ENCODE results near the gene L2HGDH.

The L2HGDH gene

DNA sequence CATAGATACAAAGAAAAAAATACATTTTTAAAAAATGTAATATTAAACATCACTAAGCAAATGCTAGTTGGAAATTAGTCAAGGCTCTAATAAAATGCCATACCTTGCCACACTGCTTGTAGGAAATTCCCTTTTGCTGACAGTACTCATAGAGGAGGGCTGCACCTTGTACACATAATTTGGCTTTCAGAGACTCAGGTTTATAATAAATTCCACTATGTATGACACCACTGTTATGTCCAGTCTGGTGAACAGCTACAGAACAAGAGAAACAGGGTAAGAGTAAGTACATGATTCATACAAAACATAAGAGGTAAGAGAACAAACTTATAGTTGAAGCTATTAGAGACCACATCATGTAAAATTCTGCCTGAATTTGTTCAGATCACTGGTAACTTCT lies 10.1 kb downstream of the L2HGDH start:
- no peak overlapping the region for H3K27ac ChIP-seq
- DNase-seq (ENCODE audit: low read depth, low spot score) = no peak

DNA sequence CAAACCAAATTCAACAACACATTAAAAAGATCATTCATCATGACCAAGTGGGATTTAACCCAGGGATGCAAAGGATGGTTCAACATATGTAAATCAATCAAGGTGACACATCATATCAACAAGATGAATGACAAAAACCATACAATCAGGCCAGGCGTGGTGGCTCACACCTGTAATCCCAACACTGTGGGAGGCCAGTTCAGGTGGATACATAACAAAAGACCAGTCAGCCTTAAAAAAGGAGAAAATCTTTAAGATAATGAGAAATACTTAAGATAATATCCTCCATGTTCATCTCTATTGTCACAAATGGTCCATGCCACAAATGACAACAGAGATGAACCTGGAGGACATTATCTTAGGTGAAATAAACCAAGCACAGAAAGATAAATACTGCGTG lies 12.4 kb downstream of the L2HGDH start:
- no peak for DNase-seq (ENCODE audit: low read depth, low spot score)
- H3K27ac ChIP-seq = no peak overlapping the region

DNA sequence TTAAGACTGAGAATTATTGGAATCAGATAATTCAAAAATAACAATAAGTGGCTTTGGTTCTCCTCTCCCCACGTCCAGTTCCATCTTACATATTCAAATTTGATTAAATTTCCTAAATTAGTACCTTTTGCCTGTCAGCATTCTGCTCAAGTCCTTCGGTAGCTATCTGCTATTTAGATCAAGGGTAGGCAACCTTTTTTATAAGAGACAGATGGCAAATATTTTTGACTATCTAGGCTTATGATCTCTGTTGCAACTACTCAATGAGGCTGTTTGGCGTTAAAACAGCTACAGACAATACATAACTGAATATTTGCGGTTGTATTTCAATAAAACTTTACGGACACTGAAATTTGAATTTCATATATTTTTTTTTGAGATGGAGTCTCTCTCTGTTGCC lies 21.7 kb downstream of the L2HGDH start:
- DNase-seq (ENCODE audit: low read depth, low spot score) = no peak
- H3K27ac ChIP-seq = no peak overlapping the region

DNA sequence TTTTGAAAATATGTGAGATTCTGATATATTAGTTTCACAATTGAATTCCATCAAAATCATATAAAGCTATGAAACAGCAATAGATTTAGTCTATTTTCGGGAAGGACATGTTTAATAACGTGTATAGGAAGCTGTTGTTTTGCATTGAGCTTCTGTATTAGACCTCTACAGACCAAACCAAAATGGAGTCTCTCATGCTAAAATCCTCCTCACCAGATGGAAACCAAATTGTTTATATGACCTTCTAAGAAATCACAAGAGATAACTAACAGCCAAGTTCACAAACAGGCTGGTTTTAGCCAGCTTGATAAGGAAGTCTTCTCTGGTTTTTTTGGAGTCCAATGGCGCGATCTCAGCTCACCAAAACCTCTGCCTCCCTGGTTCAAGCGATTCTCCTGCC lies 23.9 kb downstream of the L2HGDH start:
- no peak overlapping the region for H3K27ac ChIP-seq
- no peak for DNase-seq (ENCODE audit: low read depth, low spot score)

DNA sequence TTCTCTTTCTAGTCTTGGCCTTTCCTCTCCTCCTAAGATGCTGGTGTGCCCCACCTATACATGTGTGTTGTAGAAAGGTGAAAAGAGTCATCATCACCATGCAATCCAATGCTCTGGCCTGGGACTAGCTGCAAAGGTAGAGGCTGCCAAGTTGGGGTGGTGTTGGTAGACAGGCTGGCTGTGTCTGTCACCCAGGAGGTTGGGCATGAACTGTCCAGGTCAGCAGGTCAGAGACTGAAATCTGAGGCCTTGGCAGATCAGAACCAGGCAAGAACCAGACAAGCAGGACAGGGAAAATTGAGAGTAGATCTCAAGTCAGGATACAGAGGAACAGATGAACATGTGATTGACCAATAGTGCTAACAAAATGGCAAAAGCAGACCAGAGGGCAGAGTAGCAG lies 26.2 kb downstream of the L2HGDH start:
- H3K27ac ChIP-seq = no peak overlapping the region

DNA sequence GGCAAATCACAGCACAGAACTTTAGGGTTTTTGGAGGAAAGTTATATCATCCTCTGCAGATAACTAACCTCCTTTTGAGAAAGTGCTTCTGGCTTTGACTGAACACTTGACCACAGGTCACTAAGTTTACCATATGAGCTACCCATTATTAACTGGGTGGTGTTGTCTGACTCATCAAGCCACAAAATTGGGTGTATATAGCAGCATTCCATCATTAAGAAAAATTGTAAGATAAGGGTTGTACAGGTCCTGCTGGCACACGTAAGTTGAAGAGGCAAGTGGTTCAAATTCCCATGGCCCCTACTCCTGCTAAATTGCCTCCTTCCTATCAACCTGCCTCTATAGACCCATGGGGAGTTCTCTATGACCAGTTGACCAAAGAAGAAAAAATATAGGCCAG lies 39.5 kb downstream of the L2HGDH start:
- no peak for DNase-seq (ENCODE audit: low read depth, low spot score)
- no peak overlapping the region for H3K27ac ChIP-seq

More for the DNA sequence above, 26.2 kb downstream of the L2HGDH start:
- no peak for DNase-seq (ENCODE audit: low read depth, low spot score)

DNA sequence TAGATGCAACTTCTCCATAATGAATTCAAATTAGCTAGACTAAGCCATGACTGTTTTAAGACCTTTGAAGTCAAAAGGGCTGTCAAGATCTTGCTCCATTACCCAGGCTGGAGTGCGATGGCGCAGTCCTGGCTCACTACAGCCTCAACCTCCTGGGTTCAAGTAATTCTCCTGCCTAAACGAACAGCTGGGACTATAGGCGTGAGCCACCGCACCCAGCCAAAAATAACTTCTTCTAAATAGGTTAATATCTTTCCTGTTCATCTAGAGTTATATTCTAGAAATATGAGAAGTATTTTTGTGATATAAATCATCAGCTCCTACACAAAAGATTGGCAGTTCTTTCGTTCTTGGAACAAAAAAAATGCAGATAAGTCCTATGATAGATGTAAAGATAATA lies 41.1 kb downstream of the L2HGDH start:
- no peak overlapping the region for H3K27ac ChIP-seq
- no peak for DNase-seq (ENCODE audit: low read depth, low spot score)

DNA sequence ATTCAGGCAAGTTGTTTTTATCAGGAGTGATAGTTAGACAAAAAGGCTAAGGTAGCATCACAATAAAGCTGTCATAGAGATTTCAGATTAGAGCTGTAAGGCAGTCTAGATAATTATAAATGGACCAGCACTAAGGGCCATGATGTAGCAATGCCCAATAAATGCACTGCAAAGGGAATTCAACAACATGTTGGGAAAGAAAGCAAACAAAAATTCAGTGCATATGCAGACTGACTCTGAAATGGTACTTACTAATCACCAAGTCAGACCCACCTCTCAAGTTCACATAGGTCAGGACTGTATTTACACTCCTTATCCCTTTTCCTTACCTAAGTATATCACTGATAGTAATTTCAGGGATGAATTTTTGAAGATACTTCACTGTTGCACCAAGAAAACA lies 47.0 kb downstream of the L2HGDH start:
- DNase-seq (ENCODE audit: low read depth, low spot score) = no peak
- no peak overlapping the region for H3K27ac ChIP-seq

DNA sequence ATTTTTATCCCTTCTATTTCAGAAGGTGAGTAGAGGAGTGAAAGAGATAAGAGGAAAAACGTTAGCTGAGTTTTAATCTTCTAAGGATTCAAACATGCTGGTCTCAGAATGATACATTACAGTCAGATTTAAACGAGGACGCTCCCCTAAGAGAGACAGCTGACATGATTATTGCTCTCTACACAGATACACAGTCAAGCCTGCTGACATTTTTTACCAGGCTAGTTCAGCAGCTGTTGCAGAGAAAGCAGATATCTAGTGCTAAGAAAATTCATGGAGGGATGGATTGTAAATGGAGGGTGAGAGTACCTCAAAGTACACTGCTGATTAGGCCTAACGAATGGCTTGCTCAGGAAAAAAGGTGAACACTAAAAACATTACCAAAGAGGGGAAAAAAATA lies 48.7 kb downstream of the L2HGDH start:
- DNase-seq (ENCODE audit: low read depth, low spot score) = no peak
- no peak overlapping the region for H3K27ac ChIP-seq

DNA sequence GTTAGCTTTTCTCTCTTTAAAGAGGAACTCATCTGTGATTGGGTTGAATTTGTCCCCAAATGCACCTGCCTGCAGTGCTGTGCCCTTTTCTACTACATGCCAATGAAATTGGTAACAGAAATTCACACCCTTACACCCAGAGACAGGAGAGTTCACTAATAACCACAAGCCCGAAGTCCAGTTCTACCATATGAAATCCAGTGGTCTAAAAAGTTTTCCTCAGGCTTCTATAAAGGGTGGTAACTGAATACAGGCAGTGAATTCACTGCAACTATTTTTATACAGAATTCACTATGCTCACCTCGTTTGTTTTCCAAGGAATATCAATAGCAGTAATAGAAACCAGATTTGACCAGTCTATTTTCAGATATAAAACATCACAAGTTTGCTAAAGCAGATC lies 49.2 kb downstream of the L2HGDH start:
- no peak for DNase-seq (ENCODE audit: low read depth, low spot score)
- no peak overlapping the region for H3K27ac ChIP-seq

DNA sequence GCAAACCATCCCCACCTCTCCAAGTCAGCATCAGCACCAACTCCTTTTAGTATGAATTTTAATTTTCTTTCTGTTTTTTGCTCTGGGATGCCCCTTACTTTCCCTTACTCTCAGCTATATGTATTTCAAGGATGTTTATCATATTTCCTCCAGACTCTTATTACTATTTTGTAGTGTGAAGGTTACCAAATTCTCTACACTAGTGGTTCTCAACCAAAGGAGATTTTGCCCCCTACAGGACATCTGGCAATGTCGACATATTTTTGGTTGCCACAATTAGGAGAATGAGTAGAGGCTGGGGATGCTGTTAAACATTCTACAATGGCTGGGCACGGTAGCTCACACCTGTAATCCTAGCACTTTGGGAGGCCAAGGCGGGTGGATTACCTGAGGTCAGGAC lies 51.5 kb downstream of the L2HGDH start:
- no peak for DNase-seq (ENCODE audit: low read depth, low spot score)
- H3K27ac ChIP-seq = no peak overlapping the region

DNA sequence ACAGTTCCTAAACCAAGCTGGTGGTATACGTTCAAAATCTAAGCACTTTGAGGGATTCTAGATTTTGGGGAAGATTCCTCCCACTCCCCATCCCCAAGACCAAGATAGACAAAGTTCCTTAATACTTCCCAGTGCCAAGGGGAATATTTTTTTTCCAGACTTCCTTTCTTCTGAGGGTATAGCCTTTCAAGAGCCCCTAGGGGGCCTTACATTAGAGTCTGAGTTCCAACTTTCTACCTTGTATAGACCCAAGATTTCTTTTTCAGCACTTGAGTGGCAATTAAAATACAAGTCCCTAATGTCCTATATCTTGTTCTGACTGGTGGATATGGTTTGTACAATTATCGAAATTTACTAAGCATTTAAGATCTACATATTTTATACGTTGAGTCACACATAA lies 52.0 kb downstream of the L2HGDH start:
- no peak for DNase-seq (ENCODE audit: low read depth, low spot score)
- no peak overlapping the region for H3K27ac ChIP-seq

DNA sequence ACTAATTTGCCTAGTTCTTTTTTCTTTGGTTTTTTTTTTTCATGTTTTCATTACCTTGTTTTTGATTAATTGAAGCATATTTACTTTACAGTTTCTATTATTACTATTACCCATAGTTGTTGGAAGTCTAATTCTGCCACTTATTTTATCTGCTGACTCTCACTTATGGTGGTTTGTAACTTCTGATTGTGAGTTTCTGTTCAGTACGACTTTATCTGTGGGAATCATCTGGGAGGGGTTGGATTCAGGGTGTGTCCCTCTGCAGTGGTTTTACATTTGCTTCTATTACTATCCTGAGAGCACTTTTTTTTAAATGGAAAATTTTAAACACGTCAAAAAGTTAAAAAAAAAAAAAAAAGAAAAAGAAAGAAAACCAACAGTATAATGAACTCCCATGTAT lies 54.3 kb downstream of the L2HGDH start:
- no peak for DNase-seq (ENCODE audit: low read depth, low spot score)
- H3K27ac ChIP-seq = no peak overlapping the region

DNA sequence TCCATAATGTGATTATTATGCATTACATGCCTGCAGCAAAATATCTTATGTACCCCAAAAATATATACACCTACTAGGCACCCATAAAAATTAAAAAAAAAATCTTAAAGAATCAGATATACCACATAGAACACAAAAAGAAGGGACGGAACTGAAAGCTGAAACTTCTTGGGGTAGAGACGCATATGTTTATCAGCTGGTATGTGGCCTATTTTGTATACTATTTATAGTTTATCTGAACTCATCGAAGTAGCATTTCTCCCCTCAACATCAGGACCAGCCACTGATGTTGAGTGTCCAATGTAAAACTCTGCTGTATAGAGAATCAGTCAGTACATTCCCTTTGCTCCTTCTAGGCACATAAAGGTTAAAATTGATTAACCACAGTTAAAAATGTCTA lies 57.8 kb downstream of the L2HGDH start:
- DNase-seq (ENCODE audit: low read depth, low spot score) = no peak
- no peak overlapping the region for H3K27ac ChIP-seq

DNA sequence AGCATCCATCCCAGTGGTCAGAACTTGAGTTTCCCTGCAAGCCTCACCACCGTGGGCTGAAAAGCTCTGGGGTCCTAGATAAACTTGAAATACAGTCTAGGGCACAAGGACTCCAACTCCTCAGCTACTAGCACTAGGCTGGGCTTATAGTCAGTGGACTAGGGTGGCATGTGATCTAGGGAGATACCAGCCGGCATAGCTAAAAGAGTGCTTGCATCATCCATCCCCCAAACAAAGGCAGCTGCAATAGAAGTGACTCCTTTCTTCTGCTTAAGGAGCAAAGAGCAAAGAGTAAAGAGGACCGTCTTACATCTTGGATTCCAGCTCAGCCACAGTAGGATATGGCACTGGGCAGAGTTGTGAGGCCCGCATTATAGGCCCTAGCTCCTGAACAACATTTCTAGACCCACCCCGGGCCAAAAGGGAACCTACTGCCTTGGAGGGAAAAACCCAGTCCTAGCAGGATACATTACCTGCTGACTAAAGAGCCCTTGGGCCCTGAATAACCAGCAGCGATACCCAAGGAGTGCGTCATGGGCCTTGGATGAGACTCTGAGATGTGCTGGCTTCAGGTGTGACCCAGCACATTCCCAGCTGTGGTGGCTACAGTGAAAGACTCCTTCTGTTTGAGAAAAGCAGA lies 62.8 kb downstream of the L2HGDH start:
- DNase-seq (ENCODE audit: low read depth, low spot score) = no peak

DNA sequence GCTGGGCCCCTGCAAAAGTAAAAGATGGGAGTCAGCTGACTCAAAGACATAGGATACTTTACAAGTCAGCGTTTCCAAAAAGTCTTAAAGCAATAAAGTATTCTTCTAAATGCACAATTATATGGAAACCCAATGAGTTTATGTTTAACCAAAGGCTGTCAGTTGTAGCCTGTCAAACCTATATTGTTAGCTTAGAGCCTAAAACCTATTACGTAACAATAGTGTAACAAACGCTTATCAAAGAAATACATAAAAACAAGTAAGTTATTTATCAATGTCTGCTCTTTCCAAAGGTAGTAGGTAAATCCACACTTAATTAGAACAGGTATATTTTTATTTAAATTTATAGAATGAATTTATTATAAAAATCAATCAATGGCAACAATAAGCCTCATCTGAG lies 64.8 kb downstream of the L2HGDH start:
- H3K27ac ChIP-seq = no peak overlapping the region
- DNase-seq (ENCODE audit: low read depth, low spot score) = no peak

More for the DNA sequence above, 62.8 kb downstream of the L2HGDH start:
- no peak overlapping the region for H3K27ac ChIP-seq

DNA sequence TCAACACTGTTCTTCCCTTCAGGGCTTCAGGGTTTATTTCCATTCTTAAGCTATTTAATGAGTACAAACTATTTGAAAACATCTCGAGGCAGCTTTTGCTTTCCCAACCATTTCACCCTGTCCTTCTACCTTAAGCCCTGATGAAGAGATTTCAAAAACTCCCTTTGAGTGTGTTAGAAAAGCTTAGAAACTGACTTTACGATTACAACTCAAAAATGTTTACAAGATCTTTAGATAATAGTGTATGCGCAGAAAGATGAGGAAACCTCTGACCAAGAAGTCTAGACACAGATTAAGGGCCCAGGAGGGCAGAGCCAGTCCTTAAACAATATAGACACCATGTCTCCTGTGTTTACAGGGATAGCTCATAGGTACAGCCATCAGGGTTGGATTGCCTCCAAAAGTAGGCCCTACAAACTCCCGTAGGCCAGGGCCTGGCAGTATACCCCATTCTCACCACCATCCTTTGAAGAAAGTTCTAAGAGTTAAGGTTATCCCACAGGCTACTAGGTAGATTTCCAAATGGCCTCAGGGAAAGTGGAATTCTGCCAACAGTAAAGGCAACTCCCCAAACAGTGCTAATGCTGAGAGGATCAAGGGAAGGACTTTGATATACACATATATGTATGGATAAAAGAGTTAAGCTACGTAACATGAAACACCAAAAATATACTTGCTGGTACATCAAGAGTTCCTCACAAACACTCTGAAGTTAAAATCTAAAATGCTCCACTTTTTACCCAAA lies 69.3 kb downstream of the L2HGDH start:
- DNase-seq (ENCODE audit: low read depth, low spot score) = no peak

DNA sequence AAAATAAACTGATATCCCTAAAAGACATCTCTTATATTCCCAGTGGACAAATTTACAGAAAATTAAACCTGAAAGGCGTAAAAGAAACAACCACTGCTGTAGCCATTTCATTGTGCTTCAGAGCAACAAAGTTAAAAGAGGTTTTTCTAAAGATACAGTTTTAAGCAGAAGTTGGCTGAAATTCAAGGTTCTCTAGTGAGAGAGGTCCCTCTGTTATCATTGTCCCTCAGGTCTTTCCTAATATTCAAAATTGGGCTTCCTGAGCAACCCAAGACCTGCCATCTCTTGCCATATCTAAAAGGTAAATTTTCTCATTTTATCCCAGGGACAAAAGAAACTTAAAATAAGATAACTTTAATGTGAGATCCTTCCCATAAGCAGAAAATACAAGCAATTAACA lies 69.9 kb downstream of the L2HGDH start:
- DNase-seq (ENCODE audit: low read depth, low spot score) = no peak
- H3K27ac ChIP-seq = no peak overlapping the region

More for the DNA sequence above, 69.3 kb downstream of the L2HGDH start:
- no peak overlapping the region for H3K27ac ChIP-seq

DNA sequence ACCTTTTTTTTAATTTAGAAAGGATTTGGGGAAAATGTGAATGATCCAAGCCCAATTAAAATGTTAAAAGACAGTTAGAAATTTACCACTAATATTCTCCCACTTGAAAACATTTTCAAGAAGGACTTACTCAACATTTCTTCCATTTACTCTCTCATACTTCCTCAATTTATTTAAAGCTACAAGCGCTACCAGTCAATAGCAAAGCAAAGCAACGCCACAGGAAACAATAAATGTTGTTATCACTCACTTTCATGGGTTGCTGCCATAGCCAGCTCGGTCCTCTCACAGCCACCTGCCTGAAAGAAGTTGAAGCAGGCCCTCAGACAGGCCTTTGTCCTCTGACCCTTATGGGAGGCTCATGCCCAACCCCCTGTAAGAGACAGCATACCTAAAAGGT lies 74.6 kb downstream of the L2HGDH start:
- no peak overlapping the region for H3K27ac ChIP-seq

DNA sequence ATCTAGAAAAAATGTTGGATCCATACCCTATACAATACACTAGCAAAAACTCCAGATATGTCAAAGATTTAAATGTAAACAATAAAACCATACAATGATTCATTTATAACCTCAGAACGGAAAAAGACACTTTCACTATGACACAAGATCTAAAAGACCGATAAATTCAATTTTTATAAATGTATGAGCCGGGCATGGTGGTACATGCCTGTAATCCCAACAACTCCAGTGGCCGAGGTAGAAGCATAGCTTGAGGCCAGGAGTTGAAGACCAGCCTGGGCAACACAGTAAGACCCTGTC lies 78.1 kb downstream of the L2HGDH start:
- no peak overlapping the region for H3K27ac ChIP-seq
- no peak for DNase-seq (ENCODE audit: low read depth, low spot score)

More for the DNA sequence above, 74.6 kb downstream of the L2HGDH start:
- no peak for DNase-seq (ENCODE audit: low read depth, low spot score)

DNA sequence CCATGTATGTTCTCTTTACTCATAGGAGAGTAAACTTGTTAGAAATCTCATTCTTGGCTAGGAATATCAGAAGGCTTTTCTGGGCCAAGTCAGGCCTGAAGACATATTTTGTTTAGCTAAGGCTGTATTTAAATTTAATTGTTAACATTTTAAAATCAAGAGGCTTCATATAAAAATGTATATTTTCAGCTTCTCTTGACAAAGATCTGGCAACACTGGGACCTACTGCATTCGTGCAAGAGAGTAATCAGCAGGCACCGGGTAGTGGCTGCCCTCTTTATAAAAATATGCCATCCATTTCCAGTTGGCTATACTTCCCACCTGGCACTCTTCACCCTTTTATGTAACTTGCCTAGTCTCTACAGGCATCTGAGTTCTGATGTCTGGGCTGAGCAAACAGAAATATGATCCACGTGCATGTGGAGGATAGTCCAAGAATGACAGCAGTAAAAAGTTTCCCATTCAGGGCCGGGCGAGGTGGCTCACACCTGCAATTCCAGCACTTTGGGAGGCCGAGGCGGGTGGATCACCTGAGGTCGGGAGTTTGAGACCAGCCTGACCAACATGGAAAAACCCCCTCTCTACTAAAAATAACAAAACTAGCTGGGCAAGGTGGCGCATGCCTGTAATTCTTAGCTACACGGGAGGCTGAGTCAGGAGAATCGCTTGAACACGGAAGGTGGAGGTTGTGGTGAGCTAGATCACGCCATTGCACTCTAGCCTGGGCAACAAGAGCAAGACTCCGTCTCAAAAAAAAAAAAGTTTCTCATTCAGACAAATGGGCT lies 78.7 kb downstream of the L2HGDH start:
- DNase-seq (ENCODE audit: low read depth, low spot score) = no peak
- H3K27ac ChIP-seq = no peak overlapping the region

DNA sequence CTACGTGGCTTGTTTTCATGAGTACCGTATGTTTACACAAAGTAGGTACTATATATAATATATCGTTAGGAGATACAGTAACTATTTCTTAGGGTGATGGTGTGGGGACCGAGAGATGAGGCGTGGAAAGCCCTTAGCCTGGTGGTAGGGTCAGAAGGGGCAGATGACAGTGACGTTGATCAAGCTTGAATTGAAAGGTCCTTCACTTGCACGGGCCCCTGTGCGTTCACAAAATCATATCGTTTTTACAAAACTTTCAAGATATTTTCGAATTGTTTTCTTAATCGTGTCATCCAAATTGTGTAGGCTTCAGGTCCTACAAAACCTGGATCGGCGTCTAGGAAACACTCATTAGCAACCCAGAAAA lies 79.8 kb downstream of the L2HGDH start:
- DNase-seq (ENCODE audit: low read depth, low spot score) = no peak
- peak overlapping the region; percentile 94 for H3K27ac ChIP-seq
